WTC11 (cell line): ENCODE results near the gene ERBB4. TPM values are rescaled to one million over a fixed set of nuclear protein-coding genes. Genes with fewer than 3 reads are reported as not detected.

Experiments
- ATAC-seq: fragments of 200-7000 bp; cut with Tn5 transposase; 2 replicates; pipeline ENCODE4 v1.10.0; 2021; ENCODE audit warnings: mild to moderate bottlenecking, moderate library complexity
- CTCF ChIA-PET: fragments of 300-600 bp; sonication (Branson Sonifier 250); formaldehyde crosslinking; loops from one replicate; lab custom pipeline; 2021; ENCODE audit warnings: antibody characterized with exemption; lab: Charles Lee
- POLR2A ChIA-PET: fragments of 350-600 bp; sonication (Branson Sonifier 250); formaldehyde crosslinking; loops from one replicate; lab custom pipeline; 2021; ENCODE audit warnings: antibody characterized with exemption; lab: Charles Lee
- DNase-seq: peaks from one replicate; pipeline ENCODE4 v3.0.0; 2021; ENCODE audit warnings: low spot score
- H3K27ac Mint-ChIP-seq: 2 replicates; pipeline ENCODE4 v1.8.0; 2021; ENCODE audit warnings: mixed read lengths
- H3K27me3 Mint-ChIP-seq: 2 replicates; pipeline ENCODE4 v1.8.0; 2021; ENCODE audit warnings: low read depth, mild to moderate bottlenecking, moderate library complexity, mixed read lengths
- H3K36me3 Mint-ChIP-seq: 2 replicates; pipeline ENCODE4 v1.8.0; 2021; ENCODE audit warnings: mixed read lengths
- H3K4me1 Mint-ChIP-seq: 2 replicates; pipeline ENCODE4 v1.8.0; 2022; ENCODE audit warnings: mixed read lengths
- H3K4me3 Mint-ChIP-seq: 2 replicates; pipeline ENCODE4 v1.8.0; 2021; ENCODE audit warnings: mild to moderate bottlenecking, moderate library complexity, mixed read lengths
- H3K9me3 Mint-ChIP-seq: 2 replicates; pipeline ENCODE4 v1.8.0; 2021; ENCODE audit warnings: mixed read lengths
- ARID4B ChIP-seq: sonication (generic); formaldehyde crosslinking; IDR thresholded peaks from 2 replicates; pipeline ENCODE4 v1.8.0; 2023; ENCODE audit warnings: missing genetic modification reagents, mild to moderate bottlenecking, borderline replicate concordance
- ATF3 ChIP-seq: sonication (generic); formaldehyde crosslinking; conservative IDR thresholded peaks from 2 replicates; pipeline ENCODE4 v1.8.1; 2022; ENCODE audit warnings: mild to moderate bottlenecking, missing genetic modification reagents
- GABPB1 ChIP-seq: sonication (generic); formaldehyde crosslinking; IDR thresholded peaks from 2 replicates; pipeline ENCODE4 v1.8.1; 2023; ENCODE audit warnings: mild to moderate bottlenecking, missing genetic modification reagents
- IRF2 ChIP-seq: sonication (generic); formaldehyde crosslinking; IDR thresholded peaks from 2 replicates; pipeline ENCODE4 v1.8.0; 2022; ENCODE audit warnings: low read depth, missing genetic modification reagents, borderline replicate concordance
- KAT7 ChIP-seq: sonication (generic); formaldehyde crosslinking; IDR thresholded peaks from 2 replicates; pipeline ENCODE4 v1.8.1; 2023; ENCODE audit warnings: missing genetic modification reagents, mild to moderate bottlenecking, borderline replicate concordance
- MAX ChIP-seq: sonication (generic); formaldehyde crosslinking; IDR thresholded peaks from 2 replicates; pipeline ENCODE4 v1.8.0; 2022; ENCODE audit warnings: mild to moderate bottlenecking, missing genetic modification reagents
- MLX ChIP-seq: sonication (generic); formaldehyde crosslinking; IDR thresholded peaks from 2 replicates; pipeline ENCODE4 v1.8.1; 2023; ENCODE audit warnings: mild to moderate bottlenecking, missing genetic modification reagents, moderate library complexity
- MXD4 ChIP-seq: fragments of 250-450 bp; sonication (Bioruptor Pico); IDR thresholded peaks from 2 replicates; pipeline ENCODE4 v1.8.0; 2021; ENCODE audit warnings: mild to moderate bottlenecking, moderate library complexity, borderline replicate concordance
- OVOL2 ChIP-seq: fragments of 250-450 bp; sonication (Bioruptor Pico); IDR thresholded peaks from 2 replicates; pipeline ENCODE4 v1.9.0; 2021; ENCODE audit warnings: mild to moderate bottlenecking, borderline replicate concordance
- PRDM15 ChIP-seq: sonication (generic); formaldehyde crosslinking; IDR thresholded peaks from 2 replicates; pipeline ENCODE4 v1.8.0; 2022; ENCODE audit warnings: missing genetic modification reagents
- PRRX2 ChIP-seq: fragments of 250-450 bp; sonication (Bioruptor Pico); IDR thresholded peaks from 2 replicates; pipeline ENCODE4 v1.8.0; 2021; ENCODE audit warnings: mild to moderate bottlenecking
- TEAD4 ChIP-seq: sonication (generic); formaldehyde crosslinking; IDR thresholded peaks from 2 replicates; pipeline ENCODE4 v1.8.0; 2022; ENCODE audit warnings: mild to moderate bottlenecking, missing genetic modification reagents
- USF2 ChIP-seq: sonication (generic); formaldehyde crosslinking; IDR thresholded peaks from 2 replicates; pipeline ENCODE4 v1.8.1; 2023; ENCODE audit warnings: mild to moderate bottlenecking, missing genetic modification reagents, moderate library complexity
- ZBTB43 ChIP-seq: sonication (generic); formaldehyde crosslinking; IDR thresholded peaks from 2 replicates; pipeline ENCODE4 v1.8.1; 2023; ENCODE audit warnings: mild to moderate bottlenecking, missing genetic modification reagents
- ZNF671 ChIP-seq: fragments of 250-450 bp; sonication (Bioruptor Pico); IDR thresholded peaks from 2 replicates; pipeline ENCODE4 v1.8.0; 2021; ENCODE audit warnings: mild to moderate bottlenecking
- total RNA-seq: library from RNA; stranded (reverse); gene quantifications from 3 replicates; pipeline ENCODE4 v1.2.3, GENCODE V29; 2021

The ERBB4 gene
- total RNA-seq, 1 experiment from 2014 or later, result 1.6 TPM

GRCh38 chr2:211833582-211834279, 704.9 kb downstream of the ERBB4 start:
- DNase-seq (no peak), ATAC-seq (no peak)
- Mint-ChIP-seq H3K4me3 (no peak overlapping the region), H3K27me3 (no peaks in the 10 kb centered on the region), H3K36me3 (no peaks in the 10 kb centered on the region), H3K27ac (no peak overlapping the region), H3K4me1 (peaks cover 10% of the 10 kb centered on the region), H3K9me3 (no peaks in the 10 kb centered on the region)
- POLR2A ChIA-PET, result no interaction called here
- TF ChIP-seq GABPB1 (CRISPR knock-in tag) (no peak), USF2 (no peak), MXD4 (no peak)
- CTCF ChIA-PET, result no interaction called here

- CTCF ChIA-PET, result no interaction called here
- no peaks in the 10 kb centered on the region for H3K36me3 Mint-ChIP-seq
- TF ChIP-seq ATF3 (no peak), IRF2 (CRISPR knock-in tag) (no peak), ARID4B (CRISPR knock-in tag) (no peak), MAX (CRISPR knock-in tag) (no peak), OVOL2 (CRISPR knock-in tag) (no peak), MLX (no peak), KAT7 (CRISPR knock-in tag) (no peak), PRDM15 (CRISPR knock-in tag) (no peak), ZBTB43 (CRISPR knock-in tag) (no peak), TEAD4 (CRISPR knock-in tag) (no peak), PRRX2 (CRISPR knock-in tag) (no peak), ZNF671 (CRISPR knock-in tag) (no peak)
- H3K27me3 Mint-ChIP-seq, result no peaks in the 10 kb centered on the region
- H3K4me3 Mint-ChIP-seq, result no peak overlapping the region
- POLR2A ChIA-PET, result no interaction called here
- H3K4me1 Mint-ChIP-seq, result no peaks in the 10 kb centered on the region
- ATAC-seq (no peak), DNase-seq (no peak)
- no peak overlapping the region for H3K27ac Mint-ChIP-seq
- no peaks in the 10 kb centered on the region for H3K9me3 Mint-ChIP-seq
These were observed 708.9 kb downstream of the ERBB4 start for GRCh38 chr2:211829725-211830124.
